H1 (cell line): ENCODE results near the gene GATA5. TPM values are rescaled to one million over a fixed set of nuclear protein-coding genes. Genes with fewer than 3 reads are reported as not detected.

ENCODE experiments used
- CTCF ChIA-PET: fragments of 300-600 bp; sonication (Branson Sonifier 250); formaldehyde crosslinking; loops from one replicate; lab custom pipeline; 2021; ENCODE audit not compliant: partially characterized antibody; lab: Charles Lee
- POLR2A ChIA-PET: fragments of 300-600 bp; sonication (Branson Sonifier 250); formaldehyde crosslinking; loops from one replicate; lab custom pipeline; 2021; ENCODE audit warnings: inconsistent platforms; ENCODE audit not compliant: partially characterized antibody; lab: Charles Lee
- DNase-seq, 2 experiments: peaks; one replicate each; pipeline versions ENCODE4 v3.0.0 to v3.0.0-alpha.2; 2010 to 2022; ENCODE audit warnings: low spot score in 2 of 2, low read depth in 1 of 2, mixed read lengths in 1 of 2
- FAIRE-seq: peaks from 2 replicates; lab custom pipeline; 2011; peaks lifted over from hg19 to GRCh38; lab: Jason Lieb, UNC
- H2AFZ ChIP-seq: 2 replicates; pipeline ENCODE4 v1.8.1; 2012; ENCODE audit warnings: low read length, inconsistent platforms
- H2AK5ac ChIP-seq: 2 replicates; pipeline ENCODE4 v1.6.1; 2013; ENCODE audit warnings: low read depth, low read length
- H2BK120ac ChIP-seq: replicated peaks from 2 replicates; pipeline ENCODE3; 2013; ENCODE audit warnings: low read depth, low read length, inconsistent platforms
- H2BK12ac ChIP-seq: 2 replicates; pipeline ENCODE4 v1.6.1; 2013; ENCODE audit warnings: low read depth, low read length
- H2BK15ac ChIP-seq: 2 replicates; pipeline ENCODE4 v1.6.1; 2013; ENCODE audit warnings: low read length
- H2BK20ac ChIP-seq: 2 replicates; pipeline ENCODE4 v1.6.1; 2013; ENCODE audit warnings: low read length
- H2BK5ac ChIP-seq: 2 replicates; pipeline ENCODE4 v1.6.1; 2013; ENCODE audit warnings: low read depth, low read length
- H3K14ac ChIP-seq: 2 replicates; pipeline ENCODE4 v1.6.1; 2013; ENCODE audit warnings: inconsistent platforms; ENCODE audit not compliant: insufficient read length
- H3K18ac ChIP-seq: 2 replicates; pipeline ENCODE4 v1.6.1; 2013; ENCODE audit warnings: low read length; ENCODE audit errors: extremely low read depth
- H3K23ac ChIP-seq: 2 replicates; pipeline ENCODE4 v1.6.1; 2013; ENCODE audit warnings: inconsistent platforms; ENCODE audit not compliant: insufficient read length
- H3K23me2 ChIP-seq: 2 replicates; pipeline ENCODE4 v1.6.1; 2013; ENCODE audit warnings: low read depth, low read length
- H3K27ac ChIP-seq: 2 replicates; pipeline ENCODE4 v1.6.1; 2011; ENCODE audit warnings: low read depth, low read length, inconsistent platforms
- H3K27me3 ChIP-seq, 4 experiments: replicated peaks in 1 of 4; 1 replicate in 1 of 4; 2 replicates in 3 of 4; pipeline versions ENCODE4 v1.6.1 to v1.8.1; 2011 to 2013; ENCODE audit warnings: low read length in 3 of 4, mild to moderate bottlenecking in 3 of 4, inconsistent platforms in 2 of 4, mixed read lengths in 2 of 4, moderate library complexity in 1 of 4; ENCODE audit not compliant: control insufficient read depth in 3 of 4, insufficient read depth in 3 of 4; ENCODE audit errors: extremely low read depth in 1 of 4
- H3K36me3 ChIP-seq, 4 experiments: 2 replicates each; pipeline versions ENCODE4 v1.6.1 to v1.8.1; 2011 to 2013; ENCODE audit warnings: mild to moderate bottlenecking in 4 of 4, low read length in 3 of 4, moderate library complexity in 2 of 4, control low read depth in 1 of 4, inconsistent platforms in 1 of 4; ENCODE audit not compliant: insufficient read depth in 4 of 4, control insufficient read depth in 2 of 4
- H3K4ac ChIP-seq: replicated peaks from 2 replicates; pipeline ENCODE3; 2013; ENCODE audit warnings: low read length, low read depth, mixed read lengths, inconsistent platforms; ENCODE audit not compliant: insufficient read length
- H3K4me1 ChIP-seq, 4 experiments: replicated peaks in 1 of 4; 1 replicate in 1 of 4; 2 replicates in 3 of 4; pipeline versions ENCODE4 v1.6.1 to v1.8.1; 2011 to 2013; ENCODE audit warnings: low read length in 3 of 4, inconsistent platforms in 2 of 4, mixed read lengths in 1 of 4; ENCODE audit not compliant: insufficient read depth in 4 of 4, control insufficient read depth in 3 of 4
- H3K4me2 ChIP-seq, 2 experiments: 2 replicates each; pipeline versions ENCODE4 v1.6.1 to v1.8.1; 2011 to 2013; ENCODE audit warnings: low read depth in 2 of 2, low read length in 2 of 2, control low read depth in 1 of 2, inconsistent platforms in 1 of 2, mild to moderate bottlenecking in 1 of 2; ENCODE audit not compliant: insufficient read depth in 1 of 2
- H3K4me3 ChIP-seq, 4 experiments: fragments of 200-600, 300-600 bp in 1 of 4; sonication (generic), shearing (Covaris generic), sonication (Bioruptor Twin) in 1 of 4; 2 replicates each; pipeline versions ENCODE4 v1.5.1 to v1.8.1; 2011 to 2016; ENCODE audit warnings: low read length in 4 of 4, low read depth in 3 of 4, control low read depth in 2 of 4, inconsistent platforms in 2 of 4, mild to moderate bottlenecking in 2 of 4, mixed read lengths in 1 of 4, moderate library complexity in 1 of 4; ENCODE audit not compliant: insufficient read depth in 2 of 4; ENCODE audit errors: extremely low read depth in 1 of 4
- H3K56ac ChIP-seq: replicated peaks from 2 replicates; pipeline ENCODE3; 2013; ENCODE audit warnings: low read depth, mild to moderate bottlenecking, mixed read lengths, low read length, inconsistent platforms; ENCODE audit not compliant: insufficient read length
- H3K79me1 ChIP-seq: 2 replicates; pipeline ENCODE4 v1.6.1; 2013; ENCODE audit warnings: low read depth, low read length, control low read depth
- H3K79me2 ChIP-seq, 2 experiments: 2 replicates each; pipeline versions ENCODE4 v1.6.1 to v1.8.1; 2012 to 2013; ENCODE audit warnings: low read length in 2 of 2, mild to moderate bottlenecking in 2 of 2, inconsistent platforms in 1 of 2; ENCODE audit not compliant: insufficient read depth in 2 of 2, control insufficient read depth in 1 of 2
- H3K9ac ChIP-seq, 4 experiments: replicated peaks in 1 of 4; 1 replicate in 1 of 4; 2 replicates in 3 of 4; pipeline versions ENCODE4 v1.6.1 to v1.8.1; 2011 to 2013; ENCODE audit warnings: low read depth in 3 of 4, low read length in 3 of 4, control low read depth in 2 of 4, mild to moderate bottlenecking in 2 of 4, moderate library complexity in 2 of 4, inconsistent platforms in 1 of 4; ENCODE audit errors: extremely low read depth in 1 of 4
- H3K9me3 ChIP-seq, 2 experiments: 2 replicates each; pipeline versions ENCODE4 v1.6.1 to v1.8.1; 2012 to 2013; ENCODE audit warnings: mild to moderate bottlenecking in 2 of 2, moderate library complexity in 2 of 2, control low read depth in 1 of 2, inconsistent platforms in 1 of 2, low read depth in 1 of 2, low read length in 1 of 2, mixed read lengths in 1 of 2; ENCODE audit not compliant: insufficient read depth in 2 of 2
- H4K20me1 ChIP-seq, 2 experiments: replicated peaks in 1 of 2; 2 replicates each; pipeline versions ENCODE3 to v1.8.1; 2011 to 2013; ENCODE audit warnings: inconsistent platforms in 2 of 2, low read length in 2 of 2, mild to moderate bottlenecking in 1 of 2; ENCODE audit not compliant: insufficient read depth in 2 of 2, control insufficient read depth in 1 of 2
- H4K5ac ChIP-seq: 2 replicates; pipeline ENCODE4 v1.6.1; 2013; ENCODE audit warnings: low read length, low read depth, mixed read lengths, inconsistent platforms; ENCODE audit not compliant: insufficient read length
- H4K8ac ChIP-seq: 2 replicates; pipeline ENCODE4 v1.8.0; 2013; ENCODE audit warnings: mild to moderate bottlenecking, moderate library complexity, low read length, inconsistent platforms; ENCODE audit not compliant: insufficient read depth; ENCODE audit errors: extremely low read depth
- H4K91ac ChIP-seq: replicated peaks from 2 replicates; pipeline ENCODE3; 2013; ENCODE audit warnings: low read length, mixed read lengths, inconsistent platforms; ENCODE audit not compliant: insufficient read length
- FOSL1 ChIP-seq: IDR thresholded peaks from 2 replicates; pipeline ENCODE4 v1.6.1; 2011; ENCODE audit warnings: mild to moderate bottlenecking, low read depth, low read length, moderate library complexity; ENCODE audit not compliant: insufficient read depth
- SAP30 ChIP-seq: fragments of 300-600 bp; sonication (generic); IDR thresholded peaks from 2 replicates; pipeline ENCODE4 v1.7.1; 2012; ENCODE audit warnings: low read length, moderate library complexity, mild to moderate bottlenecking, inconsistent platforms; ENCODE audit not compliant: insufficient read depth, insufficient replicate concordance
- WGBS, 2 experiments: shearing (Covaris generic) in 1 of 2; methylation state at CpG; one replicate each; pipeline versions ENCODE4 v1.1.6 to v1.1.7; 2013 to 2015; ENCODE audit warnings: low lambda C conversion rate in 2 of 2, mixed read lengths in 2 of 2, inconsistent platforms in 1 of 2, low coverage in 1 of 2, missing lambda C conversion rate in 1 of 2; ENCODE audit not compliant: insufficient replicate concordance in 2 of 2, insufficient coverage in 1 of 2, insufficient read length in 1 of 2; ENCODE audit errors: extremely low coverage in 1 of 2, missing lambda C conversion rate in 1 of 2; 5-methylcytosine and 5-hydroxymethylcytosine counted together
- polyA plus RNA-seq, 7 experiments: library from polyadenylated mRNA; depleted of rRNA in 3 of 7; stranded (reverse) in 5 of 7; unstranded in 2 of 7; fragments of >200 nt in 5 of 7; fragments of 200-250 nt in 2 of 7; gene quantifications; 1 replicate in 5 of 7; 2 replicates in 1 of 7; 4 replicates in 1 of 7; pipeline versions ENCODE4 v1.2.1 to v1.2.3, GENCODE V29; 2011 to 2013; ENCODE audit warnings: missing spikeins in 2 of 7, mixed read lengths in 2 of 7
- total RNA-seq: library from RNA; stranded (reverse); fragmentation: NEBNext Ultra II Directional; extraction: Animal tissue kit (Norgen Biotek cat#: 25700); gene quantifications from 2 replicates; pipeline ENCODE4 v1.2.1, GENCODE V29; 2021

GATA5 gene
- total and polyA plus RNA-seq, 2 of the 8 experiments (the other 6 are each of a cell fraction or from before 2014, with no cell fraction given): 0.08 to 0.11 TPM

- FAIRE-seq: no peak
Observed at GRCh38 chr20:62418709-62419487, 56.9 kb downstream of the GATA5 start.

More at GRCh38 chr20:62418709-62419487, 56.9 kb downstream of the GATA5 start:
- Histone ChIP-seq H3K18ac (no peak overlapping the region), H4K91ac (no peak overlapping the region), H3K4me2 (no peak overlapping the region), H2AFZ (no peak overlapping the region), H3K4ac (no peak overlapping the region), H3K36me3 (no peaks in the 10 kb centered on the region; a peak in 1 of 8 replicates), H2BK120ac (no peak overlapping the region), H4K20me1 (peaks cover 0 to 8% of the 10 kb centered on the region in 2 experiments), H2AK5ac (no peak overlapping the region), H2BK5ac (no peak overlapping the region; the same call in 1 of the 2 replicates), H3K4me1 (peaks cover 0 to 5% (median 0%) of the 10 kb centered on the region in 4 experiments; a peak in 4 of 7 replicates), H3K27ac (no peak overlapping the region; the same call in 1 of the 2 replicates), H3K56ac (no peak overlapping the region), H3K79me1 (no peaks in the 10 kb centered on the region), H3K23me2 (no peaks in the 10 kb centered on the region), H4K8ac (peak overlapping the region; percentile 5; the same call in 1 of the 2 replicates), H2BK12ac (no peak overlapping the region), H3K14ac (no peak overlapping the region), H3K9me3 (no peaks in the 10 kb centered on the region), H2BK20ac (no peak overlapping the region), H4K5ac (no peak overlapping the region), H2BK15ac (0 out of 2 replicates have a peak overlapping the region, but pooled peaks have one; percentile 29), H3K23ac (no peak overlapping the region), H3K79me2 (no peaks in the 10 kb centered on the region), H3K27me3 (no peaks in the 10 kb centered on the region), H3K9ac (no peak overlapping the region), H3K4me3 (no peak overlapping the region)
- TF ChIP-seq FOSL1 (no peak), SAP30 (no peak)
- DNase-seq: no peak
- 84% methylated on average over 15 of the region's 19 CpGs; no CpG with 5 or more reads in 1 of the 2 experiments for WGBS, 2 experiments
- ChIA-PET POLR2A (interaction anchor here (0.6 to 0.7 kb wide), 2 partner anchors 14 to 41 kb away, joined by 3 to 4 read pairs; no protein-coding TSS in a partner anchor), CTCF (interaction anchor here (1.0 to 3.2 kb wide), 5 partner anchors 8 to 130 kb away, joined by 3 to 14 read pairs (median 9); no protein-coding TSS in a partner anchor)
